Measurements from ENCODE around the gene KCNQ2.

- no peak for TF ChIP-seq CTCF (conservative IDR thresholded peaks at IDR 0.05)
- TF ChIP-seq EZH2 (IDR thresholded peaks at IDR 0.05; ENCODE audit: low read depth) = no peak
These were observed 86.0 kb downstream of the KCNQ2 start for GRCh38 chr20:63386491-63386890.
